HG03196 (cell line): ENCODE results near the gene SLC22A15.

Source experiments
- ATAC-seq: cut with Tn5 transposase; IDR thresholded peaks from one replicate; pipeline ENCODE4 v1.9.1; 2021; ENCODE audit not compliant: unreplicated experiment

The SLC22A15 gene

GRCh38 chr1:116099379-116099778 lies 123.1 kb downstream of the SLC22A15 start:
- no peak for ATAC-seq

GRCh38 chr1:116099919-116100318 lies 123.6 kb downstream of the SLC22A15 start:
- no peak for ATAC-seq

- ATAC-seq, result no peak
These were observed 128.4 kb downstream of the SLC22A15 start for GRCh38 chr1:116104667-116105066.

GRCh38 chr1:116105996-116106395 lies 129.7 kb downstream of the SLC22A15 start:
- no peak for ATAC-seq

GRCh38 chr1:116106646-116107045 lies 130.3 kb downstream of the SLC22A15 start:
- ATAC-seq, result no peak

- ATAC-seq, result no peak
These were observed 131.1 kb downstream of the SLC22A15 start for GRCh38 chr1:116107371-116107770.

GRCh38 chr1:116110567-116111523 lies 134.5 kb downstream of the SLC22A15 start, which contains the start of gene MAB21L3:
MAB21L3 (plus strand) TSS chr1:116111399; CDS start chr1:116112616, 1,217 bp downstream.
- peak; percentile 49 for ATAC-seq

GRCh38 chr1:116111524-116112021 lies 135.3 kb downstream of the SLC22A15 start:
- no peak for ATAC-seq

- no peak for ATAC-seq
These were observed 136.3 kb downstream of the SLC22A15 start for GRCh38 chr1:116112388-116113140.

GRCh38 chr1:116113615-116114014 lies 137.3 kb downstream of the SLC22A15 start:
- no peak for ATAC-seq

- no peak for ATAC-seq
These were observed 139.4 kb downstream of the SLC22A15 start for GRCh38 chr1:116115476-116116439.

- no peak for ATAC-seq
These were observed 142.2 kb downstream of the SLC22A15 start for GRCh38 chr1:116118471-116118870.
